ENCODE data around the gene SURF6. TPM values are rescaled to one million over a fixed set of nuclear protein-coding genes. Genes with fewer than 3 reads are reported as not detected.
"Not testable (repeated sequence)": the region's sequence is repeated elsewhere in the genome, so short reads cannot be mapped to it uniquely, and the experiment has no call there.

The SURF6 gene
- total RNA-seq, 1 donor from 2014 or later: 24.9 TPM

GRCh38 chr9:133340916-133341315 is 4.9 kb upstream of the SURF6 start:
- no peak overlapping the region for H3K4me3 Mint-ChIP-seq
- H3K27me3 Mint-ChIP-seq (ENCODE audit: low read depth): no peaks in the 10 kb centered on the region
- H3K9me3 Mint-ChIP-seq: no peaks in the 10 kb centered on the region
- H3K36me3 Mint-ChIP-seq: peaks cover 9% of the 10 kb centered on the region
- no peak for DNase-seq (ENCODE audit: low spot score in 2 of 2, unreplicated experiment in 2 of 2)
- TF ChIP-seq CTCF (IDR thresholded peaks at IDR 0.05; ENCODE audit: unreplicated experiment): no peak
- no peaks in the 10 kb centered on the region for H3K4me1 Mint-ChIP-seq
- H3K27ac Mint-ChIP-seq: no peak overlapping the region

- Mint-ChIP-seq H3K27me3 (ENCODE audit: low read depth) (no peaks in the 10 kb centered on the region), H3K4me1 (peaks cover 2% of the 10 kb centered on the region), H3K36me3 (peaks cover 9% of the 10 kb centered on the region), H3K27ac (no peak overlapping the region), H3K9me3 (no peaks in the 10 kb centered on the region), H3K4me3 (no peak overlapping the region)
- no peak for DNase-seq (ENCODE audit: low spot score in 2 of 2, unreplicated experiment in 2 of 2)
- no peak for TF ChIP-seq CTCF (IDR thresholded peaks at IDR 0.05; ENCODE audit: unreplicated experiment)
Measured at GRCh38 chr9:133340256-133340655, 4.3 kb upstream of the SURF6 start.

DNA sequence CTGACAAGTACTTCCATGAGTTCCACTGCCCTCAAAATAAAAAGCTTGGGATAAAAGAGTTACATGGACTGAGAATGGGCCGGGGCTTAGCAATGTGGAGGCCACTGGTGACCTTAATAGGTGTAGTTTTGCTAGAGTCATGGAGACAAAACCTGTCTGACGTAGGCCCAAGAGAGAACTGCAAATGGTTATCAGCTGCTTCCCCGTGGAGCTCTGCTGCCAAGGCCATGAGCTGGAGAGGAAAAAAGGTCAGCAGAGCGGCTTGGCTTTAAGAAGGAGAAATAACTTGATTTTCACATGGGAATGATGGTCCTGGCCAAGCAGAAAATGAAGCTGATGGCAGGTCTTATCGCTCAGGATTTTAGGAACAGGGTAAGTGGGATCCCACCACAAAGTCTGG is 3.7 kb upstream of the SURF6 start:
- Mint-ChIP-seq H3K27me3 (ENCODE audit: low read depth) (no peaks in the 10 kb centered on the region), H3K4me1 (peaks cover 6% of the 10 kb centered on the region), H3K9me3 (no peaks in the 10 kb centered on the region), H3K36me3 (peaks cover 9% of the 10 kb centered on the region), H3K27ac (no peak overlapping the region), H3K4me3 (no peak overlapping the region)
- no peak for DNase-seq (ENCODE audit: low spot score in 2 of 2, unreplicated experiment in 2 of 2)
- TF ChIP-seq CTCF (IDR thresholded peaks at IDR 0.05; ENCODE audit: unreplicated experiment): no peak

GRCh38 chr9:133334888-133335287 is 1.1 kb downstream of the SURF6 start:
- DNase-seq (ENCODE audit: low spot score in 2 of 2, unreplicated experiment in 2 of 2); H3K27me3 Mint-ChIP-seq (ENCODE audit: low read depth); H3K4me1 Mint-ChIP-seq; H3K9me3 Mint-ChIP-seq: not testable (repeated sequence)
- H3K4me3 Mint-ChIP-seq: peak overlapping the region; percentile 92
- peaks cover 20% of the 10 kb centered on the region for H3K36me3 Mint-ChIP-seq
- H3K27ac Mint-ChIP-seq: peak overlapping the region; percentile 43

- Mint-ChIP-seq H3K4me3 (peak overlapping the region; percentile 92), H3K9me3 (peaks cover under 1% of the 10 kb centered on the region), H3K4me1 (peaks cover 6% of the 10 kb centered on the region), H3K27ac (no peak overlapping the region), H3K27me3 (ENCODE audit: low read depth) (no peaks in the 10 kb centered on the region), H3K36me3 (peaks cover 18% of the 10 kb centered on the region)
- DNase-seq (ENCODE audit: low spot score in 2 of 2, unreplicated experiment in 2 of 2): no peak
- TF ChIP-seq CTCF (IDR thresholded peaks at IDR 0.05; ENCODE audit: unreplicated experiment): no peak
Measured at GRCh38 chr9:133334161-133334560, 1.8 kb downstream of the SURF6 start.

GRCh38 chr9:133333566-133333965 is 2.4 kb downstream of the SURF6 start:
- no peaks in the 10 kb centered on the region for H3K27me3 Mint-ChIP-seq (ENCODE audit: low read depth)
- H3K36me3 Mint-ChIP-seq: peaks cover 24% of the 10 kb centered on the region
- no peak for DNase-seq (ENCODE audit: low spot score in 2 of 2, unreplicated experiment in 2 of 2)
- peaks cover 6% of the 10 kb centered on the region for H3K4me1 Mint-ChIP-seq
- no peak overlapping the region for H3K4me3 Mint-ChIP-seq
- no peak overlapping the region for H3K27ac Mint-ChIP-seq
- no peak for TF ChIP-seq CTCF (IDR thresholded peaks at IDR 0.05; ENCODE audit: unreplicated experiment)
- H3K9me3 Mint-ChIP-seq: peaks cover 6% of the 10 kb centered on the region
